Astrocyte (in vitro differentiated cells and primary cell): ENCODE data around the gene CFAP206.

Source experiments
- CTCF ChIP-seq: IDR thresholded peaks from 2 replicates; pipeline ENCODE4 v1.5.1; 2011; ENCODE audit warnings: low read depth, mild to moderate bottlenecking, inconsistent platforms, low read length, moderate library complexity; ENCODE audit not compliant: insufficient read depth
- EZH2 ChIP-seq: IDR thresholded peaks from 2 replicates; pipeline ENCODE4 v1.6.1; 2012; ENCODE audit warnings: mild to moderate bottlenecking, low read length, inconsistent platforms; ENCODE audit not compliant: insufficient read depth

- TF ChIP-seq CTCF: no peak
- TF ChIP-seq EZH2: no peak
Observed at GRCh38 chr6:87378947-87379346, 28.8 kb upstream of the CFAP206 start.
